IPS-18c (cell line): ENCODE data around the gene KMT2C.

Experiments
- H3K4me3 ChIP-seq: 2 replicates; pipeline ENCODE4 v1.7.0; 2013; ENCODE audit warnings: low read depth, mild to moderate bottlenecking, low read length, moderate library complexity; ENCODE audit not compliant: insufficient read depth
- H3K9me3 ChIP-seq: one replicate; pipeline ENCODE4 v1.6.1; 2013; ENCODE audit warnings: mild to moderate bottlenecking, low read length, moderate library complexity; ENCODE audit not compliant: control insufficient read depth, insufficient read depth

Gene KMT2C

GRCh38 chr7:152097330-152097729 lies 338.5 kb downstream of the KMT2C start:
- no peak overlapping the region for H3K4me3 ChIP-seq
- H3K9me3 ChIP-seq: no peaks in the 10 kb centered on the region

- H3K4me3 ChIP-seq: no peak overlapping the region
- no peaks in the 10 kb centered on the region for H3K9me3 ChIP-seq
Measured at GRCh38 chr7:152095771-152096170, 340.0 kb downstream of the KMT2C start.

GRCh38 chr7:152093717-152094116 lies 342.1 kb downstream of the KMT2C start:
- no peaks in the 10 kb centered on the region for H3K9me3 ChIP-seq
- H3K4me3 ChIP-seq: no peak overlapping the region

GRCh38 chr7:152090747-152091146 lies 345.1 kb downstream of the KMT2C start:
- H3K4me3 ChIP-seq: no peak overlapping the region
- H3K9me3 ChIP-seq: no peaks in the 10 kb centered on the region

GRCh38 chr7:152089183-152089582 lies 346.6 kb downstream of the KMT2C start:
- no peaks in the 10 kb centered on the region for H3K9me3 ChIP-seq

GRCh38 chr7:152086513-152086912 lies 349.3 kb downstream of the KMT2C start:
- no peaks in the 10 kb centered on the region for H3K9me3 ChIP-seq
- H3K4me3 ChIP-seq: no peak overlapping the region

More at GRCh38 chr7:152089183-152089582, 346.6 kb downstream of the KMT2C start:
- no peak overlapping the region for H3K4me3 ChIP-seq

- Histone ChIP-seq H3K9me3 (no peaks in the 10 kb centered on the region), H3K4me3 (no peak overlapping the region)
Measured at GRCh38 chr7:152085131-152085530, 350.7 kb downstream of the KMT2C start.
